GM12878 (cell line): ENCODE data around the gene LRRN4. TPM values are rescaled to one million over a fixed set of nuclear protein-coding genes. Genes with fewer than 3 reads are reported as not detected.

Source experiments
- ATAC-seq: fragments of 200-7000 bp; cut with Tn5 transposase; 3 replicates; pipeline ENCODE4 v1.9.1; 2020; ENCODE audit warnings: mild to moderate bottlenecking, moderate library complexity
- Bru-seq: library from RNA; stranded (reverse); fragments of 400-500 nt; gene quantifications from one replicate; lab custom pipeline; 2021; lab: Mats Ljungman, UMichigan
- BruChase-seq, 2 experiments: library from RNA; stranded (reverse); fragments of 400-500 nt; gene quantifications; one replicate each; lab custom pipeline; 2021; lab: Mats Ljungman, UMichigan
- BruUV-seq: library from RNA; stranded (reverse); fragments of 400-500 nt; replicated peaks from 2 replicates; lab custom pipeline; 2021; lab: Mats Ljungman, UMichigan
- CTCF ChIA-PET: fragments of 300-600 bp; sonication (Branson Sonifier 250); formaldehyde crosslinking; extraction: SDS; loops from one replicate; lab custom pipeline; 2021; ENCODE audit warnings: inconsistent platforms; lab: Yijun Ruan, JAX
- POLR2A ChIA-PET: fragments of 350-600 bp; formaldehyde crosslinking; extraction: SDS; loops from one replicate; lab custom pipeline; 2021; ENCODE audit warnings: inconsistent platforms; lab: Charles Lee
- RAD21 ChIA-PET: fragments of 300-600 bp; sonication (Branson Sonifier 250); formaldehyde crosslinking; loops from one replicate; lab custom pipeline; 2023; ENCODE audit warnings: antibody characterized with exemption; ENCODE audit not compliant: unreplicated experiment; lab: Charles Lee
- SMC1A ChIA-PET: fragments of 300-600 bp; sonication (Branson Sonifier 250); formaldehyde crosslinking; loops from one replicate; lab custom pipeline; 2023; ENCODE audit not compliant: unreplicated experiment, uncharacterized antibody; lab: Charles Lee
- DNase-seq: peaks from one replicate; pipeline ENCODE4 v3.0.0-alpha.2; 2011; ENCODE audit warnings: low read depth, low spot score
- FAIRE-seq: peaks from 3 replicates; lab custom pipeline; 2011; peaks lifted over from hg19 to GRCh38; lab: Jason Lieb, UNC
- H2AFZ ChIP-seq: 2 replicates; pipeline ENCODE4 v1.6.0; 2011; ENCODE audit warnings: low read depth, low read length, control low read depth; ENCODE audit not compliant: control insufficient read depth
- H3K27ac ChIP-seq: 2 replicates; pipeline ENCODE4 v1.5.1; 2011; ENCODE audit warnings: control low read depth; ENCODE audit not compliant: control insufficient read depth, insufficient read depth
- H3K27me3 ChIP-seq, 2 experiments: replicated peaks in 1 of 2; 2 replicates each; pipeline versions ENCODE4 v1.6.0 to v1.6.1; 2011; ENCODE audit warnings: low read length in 1 of 2; ENCODE audit not compliant: control insufficient read depth in 2 of 2, insufficient read depth in 2 of 2
- H3K36me3 ChIP-seq, 2 experiments: 2 replicates each; pipeline ENCODE4 v1.5.1; 2011; ENCODE audit warnings: low read length in 1 of 2; ENCODE audit not compliant: control insufficient read depth in 2 of 2, insufficient read depth in 2 of 2
- H3K4me1 ChIP-seq: 2 replicates; pipeline ENCODE4 v1.6.1; 2011; ENCODE audit warnings: mild to moderate bottlenecking, low read length, moderate library complexity, mixed read lengths; ENCODE audit not compliant: control insufficient read depth, insufficient read depth
- H3K4me2 ChIP-seq: 2 replicates; pipeline ENCODE4 v1.6.0; 2011; ENCODE audit warnings: control low read depth; ENCODE audit not compliant: control insufficient read depth, insufficient read depth
- H3K4me3 ChIP-seq: fragments of 200-600 bp; sonication (generic); 2 replicates; pipeline ENCODE4 v1.5.1; 2016
- H3K79me2 ChIP-seq: 2 replicates; pipeline ENCODE4 v1.6.0; 2011; ENCODE audit warnings: low read length; ENCODE audit not compliant: control insufficient read depth, insufficient read depth
- H3K9ac ChIP-seq: 2 replicates; pipeline ENCODE4 v1.8.0; 2011; ENCODE audit warnings: low read length, control low read depth, mixed read lengths; ENCODE audit not compliant: control insufficient read depth, insufficient read depth
- H3K9me3 ChIP-seq: replicated peaks from 3 replicates; pipeline ENCODE4 v1.5.1; 2011; ENCODE audit warnings: mild to moderate bottlenecking, low read length; ENCODE audit not compliant: control insufficient read depth, insufficient read depth
- H4K20me1 ChIP-seq: 2 replicates; pipeline ENCODE4 v1.6.0; 2011; ENCODE audit not compliant: control insufficient read depth, insufficient read depth
- BACH1 ChIP-seq: fragments of 450-650 bp; IDR thresholded peaks from 2 replicates; pipeline ENCODE4 v1.6.1; 2017; ENCODE audit warnings: mild to moderate bottlenecking, borderline replicate concordance
- CBX5 ChIP-seq: sonication (generic); IDR thresholded peaks from 2 replicates; pipeline ENCODE4 v1.6.1; 2016; ENCODE audit warnings: low read depth, moderate library complexity, mild to moderate bottlenecking, inconsistent platforms
- EZH2 ChIP-seq: IDR thresholded peaks from 2 replicates; pipeline ENCODE4 v1.6.1; 2012; ENCODE audit warnings: low read depth, mild to moderate bottlenecking, control low read depth, inconsistent platforms, low read length, borderline replicate concordance; ENCODE audit not compliant: control insufficient read depth
- FOXM1 ChIP-seq: IDR thresholded peaks from 2 replicates; pipeline ENCODE4 v1.6.1; 2012; ENCODE audit warnings: low read depth, mild to moderate bottlenecking, inconsistent platforms, low read length, moderate library complexity
- HDGF ChIP-seq: fragments of 450-650 bp; IDR thresholded peaks from 2 replicates; pipeline ENCODE4 v1.6.1; 2016; ENCODE audit warnings: antibody characterized with exemption
- NR2C1 ChIP-seq: fragments of 450-650 bp; IDR thresholded peaks from 2 replicates; pipeline ENCODE4 v1.6.1; 2017; ENCODE audit warnings: antibody characterized with exemption, mild to moderate bottlenecking, moderate library complexity
- TCF3 ChIP-seq: IDR thresholded peaks from 2 replicates; pipeline ENCODE4 v1.6.1; 2012; ENCODE audit warnings: low read depth, mild to moderate bottlenecking, low read length, borderline replicate concordance; ENCODE audit not compliant: insufficient read depth
- ZNF207 ChIP-seq: fragments of 450-650 bp; IDR thresholded peaks from 2 replicates; pipeline ENCODE4 v1.6.1; 2014; ENCODE audit warnings: antibody characterized with exemption, mild to moderate bottlenecking, borderline replicate concordance
- WGBS: methylation state at CpG from one replicate; pipeline ENCODE4 v1.1.6; 2016; ENCODE audit warnings: low lambda C conversion rate; ENCODE audit not compliant: insufficient replicate concordance, insufficient coverage; ENCODE audit errors: missing lambda C conversion rate; 5-methylcytosine and 5-hydroxymethylcytosine counted together
- in situ Hi-C: fragments of 300-500 bp; cut with MboI; formaldehyde crosslinking; loops from 9 replicates; pipeline ENCODE4 v1.14.3; 2018; ENCODE audit warnings: mixed read lengths
- intact Hi-C: fragments of 100-400 bp; cut with micrococcal nuclease; formaldehyde crosslinking; loops from one replicate; pipeline ENCODE4 v1.14.2; 2022; ENCODE audit not compliant: unreplicated experiment
- long read RNA-seq, 2 experiments: library from polyadenylated mRNA; unstranded; transcript quantifications; one replicate each; pipeline ENCODE4 v2.0.0, GENCODE V29; 2019 to 2020
- polyA minus RNA-seq, 3 experiments: library from RNA; depleted of rRNA, polyadenylated mRNA; stranded (reverse); fragments of >200 nt; gene quantifications; 2 replicates each; pipeline ENCODE4 v1.2.3, GENCODE V29; 2011
- polyA plus RNA-seq, 11 experiments: library from polyadenylated mRNA; depleted of rRNA in 4 of 11; unstranded in 6 of 11; stranded (reverse) in 5 of 11; fragments of >200 nt; fragmentation: Nextera tagmentation in 4 of 11; fragmentation: Illumina TruSeq in 1 of 11; extraction: Ambion mirVana in 4 of 11; extraction: Trizol in 1 of 11; gene quantifications; 1 replicate in 1 of 11; 2 replicates in 10 of 11; pipeline versions ENCODE4 v1.2.1 to v1.2.3, GENCODE V29; 2011 to 2016; ENCODE audit warnings: inconsistent platforms in 2 of 11, missing spikeins in 2 of 11, low read depth in 1 of 11
- total RNA-seq, 4 experiments: library from RNA; depleted of rRNA in 3 of 4; stranded (reverse); fragments of >200 nt in 3 of 4; fragmentation: Illumina TruSeq in 1 of 4; extraction: Trizol in 1 of 4; gene quantifications; 2 replicates each; pipeline versions ENCODE4 v1.2.1 to v1.2.3, GENCODE V29; 2013 to 2021
- TF ChIP-seq, protein P1 (sequence below): fragments of 450-650 bp; conservative IDR thresholded peaks from 2 replicates; pipeline ENCODE4 v1.6.1; 2017; ENCODE audit warnings: mild to moderate bottlenecking, moderate library complexity
- TF ChIP-seq, protein P2 (sequence below): fragments of 150-350 bp; IDR thresholded peaks from 2 replicates; pipeline ENCODE4 v1.6.1; 2014; ENCODE audit warnings: mild to moderate bottlenecking, low read depth, low read length
- TF ChIP-seq, protein P3 (sequence below): fragments of 450-650 bp; IDR thresholded peaks from 2 replicates; pipeline ENCODE4 v1.6.1; 2017; ENCODE audit warnings: low read depth, mild to moderate bottlenecking, moderate library complexity

Gene LRRN4
- total RNA-seq (2013; cell fraction: nucleolus; rRNA removed): not detected in 2 replicates
- total RNA-seq (2014; rRNA removed): not detected in 2 replicates
- total RNA-seq (2014; rRNA removed; fragmentation: Illumina TruSeq; extraction: Trizol): not detected in 2 replicates
- total RNA-seq (2021): not detected in 2 replicates
- not detected for polyA plus RNA-seq (2011; ENCODE audit: low read depth)
- not detected in 2 replicates for polyA plus RNA-seq (2011; rRNA removed)
- polyA plus RNA-seq (2011; cell fraction: cytosol; rRNA removed): 0.01 and 0.02 TPM in 2 replicates
- polyA plus RNA-seq (2011; cell fraction: nucleus; rRNA removed): 0.06 TPM in 1 of 2 replicates, not detected in the other
- 0.04 and 0.05 TPM in 2 replicates for polyA plus RNA-seq (2012)
- not detected in 2 replicates for polyA plus RNA-seq (2014; fragmentation: Illumina TruSeq; extraction: Trizol)
- polyA plus RNA-seq (2014; fragmentation: Nextera tagmentation; extraction: Ambion mirVana): not detected
- polyA plus RNA-seq (2014; rRNA removed): 0.03 TPM in 1 of 2 replicates, not detected in the other
- polyA plus RNA-seq (2016; fragmentation: Nextera tagmentation; extraction: Ambion mirVana): under 1 TPM in 1 of 2 experiments, not detected in 1; 0.11 TPM
- polyA minus RNA-seq (2011; rRNA and poly(A)+ RNA removed): not detected in 2 replicates
- not detected in 2 replicates for polyA minus RNA-seq (2011; cell fraction: cytosol; rRNA and poly(A)+ RNA removed)
- polyA minus RNA-seq (2011; cell fraction: nucleus; rRNA and poly(A)+ RNA removed): not detected in 2 replicates
- percentile 16 among the genes with signal in this experiment for Bru-seq, nascent RNA
- BruChase-seq, experiment 1, labeled RNA remaining after a 6-hour chase: not detected
- BruChase-seq, experiment 2, labeled RNA remaining after a 2-hour chase: percentile 10 among the genes with signal in this experiment
- long read RNA-seq, experiment 1: 0 reads
- long read RNA-seq, experiment 2: 0 reads

GRCh38 chr20:6053776-6054688 lies at the start of gene LRRN4:
Gene LRRN4 (minus strand): TSS chr20:6054060. CDS start chr20:6052799, 1,261 bp downstream.
- SMC1A ChIA-PET: no interaction called here
- Histone ChIP-seq H3K4me2 (no peak within 1 kb of the TSS), H3K79me2 (no peaks in the 10 kb centered on the region), H3K27me3 (peaks cover 3 to 9% of the 10 kb centered on the region in 2 experiments; a peak in 3 of 4 replicates), H3K4me1 (no peaks in the 10 kb centered on the region), H4K20me1 (no peaks in the 10 kb centered on the region), H3K9me3 (no peaks in the 10 kb centered on the region), H3K9ac (no peak within 1 kb of the TSS), H3K36me3 (no peaks in the 10 kb centered on the region), H3K4me3 (no peak within 1 kb of the TSS), H3K27ac (no peak within 1 kb of the TSS), H2AFZ (no peak within 1 kb of the TSS)
- 40% methylated on average over 13 of the region's 13 CpGs for WGBS
- no TSS peak for BruUV-seq
- in situ Hi-C loops: no loop called here
- DNase-seq (no peak), ATAC-seq (no peak), FAIRE-seq (no peak)
- RAD21 ChIA-PET: no interaction called here
- CTCF ChIA-PET: interaction anchor here (0.6 kb wide), 1 partner anchor 526 kb away, joined by 3 read pairs; no protein-coding TSS in a partner anchor
- POLR2A ChIA-PET: no interaction called here
- intact Hi-C loops: no loop called here
- TF ChIP-seq BACH1: no peak
- TF ChIP-seq, protein P1, sequence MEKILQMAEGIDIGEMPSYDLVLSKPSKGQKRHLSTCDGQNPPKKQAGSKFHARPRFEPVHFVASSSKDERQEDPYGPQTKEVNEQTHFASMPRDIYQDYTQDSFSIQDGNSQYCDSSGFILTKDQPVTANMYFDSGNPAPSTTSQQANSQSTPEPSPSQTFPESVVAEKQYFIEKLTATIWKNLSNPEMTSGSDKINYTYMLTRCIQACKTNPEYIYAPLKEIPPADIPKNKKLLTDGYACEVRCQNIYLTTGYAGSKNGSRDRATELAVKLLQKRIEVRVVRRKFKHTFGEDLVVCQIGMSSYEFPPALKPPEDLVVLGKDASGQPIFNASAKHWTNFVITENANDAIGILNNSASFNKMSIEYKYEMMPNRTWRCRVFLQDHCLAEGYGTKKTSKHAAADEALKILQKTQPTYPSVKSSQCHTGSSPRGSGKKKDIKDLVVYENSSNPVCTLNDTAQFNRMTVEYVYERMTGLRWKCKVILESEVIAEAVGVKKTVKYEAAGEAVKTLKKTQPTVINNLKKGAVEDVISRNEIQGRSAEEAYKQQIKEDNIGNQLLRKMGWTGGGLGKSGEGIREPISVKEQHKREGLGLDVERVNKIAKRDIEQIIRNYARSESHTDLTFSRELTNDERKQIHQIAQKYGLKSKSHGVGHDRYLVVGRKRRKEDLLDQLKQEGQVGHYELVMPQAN: no peak
- no peak for TF ChIP-seq FOXM1
- no peak for TF ChIP-seq HDGF
- TF ChIP-seq, protein P2, sequence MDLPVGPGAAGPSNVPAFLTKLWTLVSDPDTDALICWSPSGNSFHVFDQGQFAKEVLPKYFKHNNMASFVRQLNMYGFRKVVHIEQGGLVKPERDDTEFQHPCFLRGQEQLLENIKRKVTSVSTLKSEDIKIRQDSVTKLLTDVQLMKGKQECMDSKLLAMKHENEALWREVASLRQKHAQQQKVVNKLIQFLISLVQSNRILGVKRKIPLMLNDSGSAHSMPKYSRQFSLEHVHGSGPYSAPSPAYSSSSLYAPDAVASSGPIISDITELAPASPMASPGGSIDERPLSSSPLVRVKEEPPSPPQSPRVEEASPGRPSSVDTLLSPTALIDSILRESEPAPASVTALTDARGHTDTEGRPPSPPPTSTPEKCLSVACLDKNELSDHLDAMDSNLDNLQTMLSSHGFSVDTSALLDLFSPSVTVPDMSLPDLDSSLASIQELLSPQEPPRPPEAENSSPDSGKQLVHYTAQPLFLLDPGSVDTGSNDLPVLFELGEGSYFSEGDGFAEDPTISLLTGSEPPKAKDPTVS: no peak
- no peak for TF ChIP-seq EZH2
- TF ChIP-seq TCF3: no peak
- TF ChIP-seq NR2C1: no peak
- TF ChIP-seq ZNF207: no peak
- no peak for TF ChIP-seq CBX5
- TF ChIP-seq, protein P3, sequence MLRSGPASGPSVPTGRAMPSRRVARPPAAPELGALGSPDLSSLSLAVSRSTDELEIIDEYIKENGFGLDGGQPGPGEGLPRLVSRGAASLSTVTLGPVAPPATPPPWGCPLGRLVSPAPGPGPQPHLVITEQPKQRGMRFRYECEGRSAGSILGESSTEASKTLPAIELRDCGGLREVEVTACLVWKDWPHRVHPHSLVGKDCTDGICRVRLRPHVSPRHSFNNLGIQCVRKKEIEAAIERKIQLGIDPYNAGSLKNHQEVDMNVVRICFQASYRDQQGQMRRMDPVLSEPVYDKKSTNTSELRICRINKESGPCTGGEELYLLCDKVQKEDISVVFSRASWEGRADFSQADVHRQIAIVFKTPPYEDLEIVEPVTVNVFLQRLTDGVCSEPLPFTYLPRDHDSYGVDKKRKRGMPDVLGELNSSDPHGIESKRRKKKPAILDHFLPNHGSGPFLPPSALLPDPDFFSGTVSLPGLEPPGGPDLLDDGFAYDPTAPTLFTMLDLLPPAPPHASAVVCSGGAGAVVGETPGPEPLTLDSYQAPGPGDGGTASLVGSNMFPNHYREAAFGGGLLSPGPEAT: no peak
